ENCODE results near the gene ZGPAT.

DNA sequence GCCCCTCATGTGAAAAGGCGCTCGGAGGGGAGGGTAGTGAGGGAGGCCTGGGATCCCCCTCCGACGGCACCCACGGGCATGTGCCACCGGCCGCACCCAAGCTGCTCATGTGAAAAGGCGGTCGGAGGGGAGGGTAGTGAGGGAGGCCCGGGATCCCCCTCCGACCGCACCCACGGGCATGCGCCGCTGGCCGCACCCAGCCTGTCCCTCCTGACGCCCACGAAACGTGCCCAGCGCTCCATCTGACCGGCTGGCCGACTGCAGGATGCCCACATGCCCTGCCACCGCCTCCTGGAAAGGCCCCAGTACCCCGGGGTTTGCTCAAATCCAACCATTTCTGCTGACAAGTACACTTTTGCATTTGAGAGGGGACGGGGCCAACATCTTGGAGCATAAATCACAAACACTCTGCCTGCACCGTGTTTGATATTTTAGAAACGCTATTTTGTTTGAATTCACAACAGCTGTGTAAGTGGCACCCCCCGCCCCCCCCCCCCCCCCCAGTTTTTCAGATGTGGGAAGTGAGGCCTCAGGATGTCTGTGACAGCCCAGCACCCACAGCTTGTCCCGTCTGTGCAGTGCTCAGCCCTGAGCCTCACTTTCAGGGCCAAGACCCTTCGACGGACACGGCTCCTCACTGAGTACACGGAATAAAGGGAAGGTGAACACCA lies 65.9 kb downstream of the ZGPAT start:
- TF ChIP-seq, protein P1, sequence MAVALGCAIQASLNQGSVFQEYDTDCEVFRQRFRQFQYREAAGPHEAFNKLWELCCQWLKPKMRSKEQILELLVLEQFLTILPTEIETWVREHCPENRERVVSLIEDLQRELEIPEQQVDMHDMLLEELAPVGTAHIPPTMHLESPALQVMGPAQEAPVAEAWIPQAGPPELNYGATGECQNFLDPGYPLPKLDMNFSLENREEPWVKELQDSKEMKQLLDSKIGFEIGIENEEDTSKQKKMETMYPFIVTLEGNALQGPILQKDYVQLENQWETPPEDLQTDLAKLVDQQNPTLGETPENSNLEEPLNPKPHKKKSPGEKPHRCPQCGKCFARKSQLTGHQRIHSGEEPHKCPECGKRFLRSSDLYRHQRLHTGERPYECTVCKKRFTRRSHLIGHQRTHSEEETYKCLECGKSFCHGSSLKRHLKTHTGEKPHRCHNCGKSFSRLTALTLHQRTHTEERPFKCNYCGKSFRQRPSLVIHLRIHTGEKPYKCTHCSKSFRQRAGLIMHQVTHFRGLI (CRISPR knock-in tag; IDR thresholded peaks at IDR 0.05): no peak
- TF ChIP-seq GTF2A2 (tag; IDR thresholded peaks at IDR 0.05): no peak
- TF ChIP-seq CEBPG (CRISPR knock-in tag; IDR thresholded peaks at IDR 0.05): no peak
- TF ChIP-seq CEBPG (tag; conservative IDR thresholded peaks at IDR 0.05 in 1 of 2, IDR thresholded peaks at IDR 0.05 in 1 of 2): no peak
- no peak for TF ChIP-seq ZNF311 (CRISPR knock-in tag; IDR thresholded peaks at IDR 0.05)
- TF ChIP-seq TCF7L2 (IDR thresholded peaks at IDR 0.05; ENCODE audit: low read depth, low read length): no peak
- TF ChIP-seq SAP30 (IDR thresholded peaks at IDR 0.05; ENCODE audit: borderline replicate concordance, insufficient read depth, low read depth, low read length, poor library complexity, severe bottlenecking): no peak
- no peak for TF ChIP-seq ZBTB8A (IDR thresholded peaks at IDR 0.05; ENCODE audit: partially characterized antibody)
- no peak for TF ChIP-seq RAD21 (CRISPR knock-in tag; conservative IDR thresholded peaks at IDR 0.05 in 1 of 2, IDR thresholded peaks at IDR 0.05 in 1 of 2)
- no peak for TF ChIP-seq ZNF24 (IDR thresholded peaks at IDR 0.05)
- TF ChIP-seq SP1 (CRISPR knock-in tag; IDR thresholded peaks at IDR 0.05): no peak
